NCI-H82 treated with DMSO at 0.1 percent for 48 hours (cell line): ENCODE data around the gene CROCC2.

ENCODE experiments used
- DNase-seq: peaks from one replicate; lab custom pipeline; 2025; ENCODE audit not compliant: unreplicated experiment; lab: John Stamatoyannopoulos, UW

CROCC2 gene

DNA sequence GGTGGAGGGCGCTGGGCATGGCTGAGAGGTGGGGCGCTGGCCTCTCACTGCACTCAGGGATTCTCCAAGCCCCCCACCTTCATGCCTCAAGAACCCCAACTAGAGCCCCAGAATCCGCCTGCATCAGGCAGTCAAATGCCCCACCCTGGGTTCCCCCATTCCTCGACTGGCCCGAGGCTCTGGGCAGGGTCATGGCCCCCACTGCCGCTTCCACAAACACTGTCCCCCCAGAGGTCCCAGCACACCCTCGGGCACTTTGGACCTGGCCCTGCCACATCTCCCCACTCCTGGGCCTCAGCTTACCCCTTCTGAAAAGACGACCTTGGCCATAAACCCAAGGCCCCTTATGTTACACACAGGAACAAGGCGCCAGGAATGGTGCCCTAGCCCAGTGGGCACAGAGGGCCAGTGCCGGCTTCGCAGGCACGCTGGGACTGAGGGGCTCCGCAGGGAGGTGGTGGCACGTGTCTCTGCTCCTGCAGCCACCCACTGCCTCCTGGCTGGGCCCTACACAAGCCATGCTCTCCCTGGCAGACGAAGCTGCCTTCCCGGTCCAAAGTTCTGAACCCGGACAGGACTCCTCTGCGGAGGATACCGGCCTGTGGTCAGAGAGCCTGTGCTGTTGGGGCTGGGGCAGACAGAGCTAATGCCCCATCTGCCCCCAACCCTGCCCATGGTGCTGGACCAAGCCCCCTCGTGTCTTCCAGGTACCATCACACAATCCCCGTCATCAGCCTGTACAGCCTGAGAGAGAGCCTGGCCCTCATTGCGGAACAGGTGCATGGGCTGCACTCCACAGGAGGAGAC, 30.7 kb upstream of the CROCC2 start:
- DNase-seq = no peak

DNA sequence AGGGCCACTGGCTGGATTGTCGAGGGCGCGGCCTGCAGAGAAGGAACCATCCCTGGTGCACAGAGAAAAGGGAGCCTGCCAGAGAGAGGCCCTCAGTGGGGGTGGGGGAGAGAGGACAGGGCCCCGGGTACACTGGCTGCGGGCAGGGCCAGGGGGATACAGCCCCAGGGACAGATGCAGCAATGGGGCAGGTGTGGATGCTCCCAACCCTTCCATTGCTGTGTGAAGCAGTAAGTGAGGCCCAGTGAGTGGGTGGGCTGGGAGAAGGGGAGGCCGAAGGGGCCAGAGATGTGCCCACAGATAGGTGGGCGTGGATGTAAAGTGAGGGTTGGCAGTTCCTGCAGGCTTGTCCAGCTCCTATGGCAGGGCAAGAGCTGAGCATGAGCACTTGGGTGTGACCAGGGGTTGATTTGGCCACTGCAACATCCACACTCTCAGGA, 30.1 kb upstream of the CROCC2 start:
- DNase-seq = no peak

DNA sequence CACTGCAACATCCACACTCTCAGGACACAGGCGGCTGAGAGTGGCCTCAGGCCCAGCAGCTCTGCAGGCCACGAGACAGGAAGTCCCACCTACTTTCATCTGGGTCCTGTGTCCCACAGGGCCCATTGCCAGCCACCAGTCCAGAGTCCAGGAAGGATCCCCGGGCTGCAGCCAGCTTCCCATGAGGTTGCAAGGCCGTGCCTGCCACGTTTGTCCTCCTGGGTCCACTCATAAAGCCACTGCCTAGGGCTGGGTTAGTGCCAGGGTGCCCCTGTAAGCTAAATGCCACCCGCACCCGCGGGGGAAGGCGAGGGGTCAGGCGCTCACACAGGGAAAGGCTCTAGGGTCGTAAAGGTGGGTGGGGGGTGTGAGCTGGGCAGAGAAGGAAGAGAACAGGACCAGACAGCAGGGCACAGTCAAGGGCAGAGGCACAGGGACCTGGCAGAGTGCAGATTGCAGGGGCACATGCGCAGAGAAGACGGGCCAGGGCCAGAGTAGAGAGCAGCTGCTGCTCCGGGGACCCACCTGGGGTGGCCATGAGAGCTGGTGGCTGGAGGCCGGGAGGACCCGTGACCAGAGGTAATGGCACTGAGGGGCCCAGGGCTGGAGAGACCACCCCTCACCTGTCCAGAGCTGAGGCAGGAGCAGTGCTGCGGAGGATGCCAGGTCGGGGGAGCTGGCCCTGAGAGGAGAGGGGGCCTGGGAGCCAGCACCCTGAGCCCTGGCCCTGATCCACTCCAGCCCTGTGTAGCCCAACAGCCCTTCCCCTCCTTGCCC, 29.5 kb upstream of the CROCC2 start:
- DNase-seq = no peak

DNA sequence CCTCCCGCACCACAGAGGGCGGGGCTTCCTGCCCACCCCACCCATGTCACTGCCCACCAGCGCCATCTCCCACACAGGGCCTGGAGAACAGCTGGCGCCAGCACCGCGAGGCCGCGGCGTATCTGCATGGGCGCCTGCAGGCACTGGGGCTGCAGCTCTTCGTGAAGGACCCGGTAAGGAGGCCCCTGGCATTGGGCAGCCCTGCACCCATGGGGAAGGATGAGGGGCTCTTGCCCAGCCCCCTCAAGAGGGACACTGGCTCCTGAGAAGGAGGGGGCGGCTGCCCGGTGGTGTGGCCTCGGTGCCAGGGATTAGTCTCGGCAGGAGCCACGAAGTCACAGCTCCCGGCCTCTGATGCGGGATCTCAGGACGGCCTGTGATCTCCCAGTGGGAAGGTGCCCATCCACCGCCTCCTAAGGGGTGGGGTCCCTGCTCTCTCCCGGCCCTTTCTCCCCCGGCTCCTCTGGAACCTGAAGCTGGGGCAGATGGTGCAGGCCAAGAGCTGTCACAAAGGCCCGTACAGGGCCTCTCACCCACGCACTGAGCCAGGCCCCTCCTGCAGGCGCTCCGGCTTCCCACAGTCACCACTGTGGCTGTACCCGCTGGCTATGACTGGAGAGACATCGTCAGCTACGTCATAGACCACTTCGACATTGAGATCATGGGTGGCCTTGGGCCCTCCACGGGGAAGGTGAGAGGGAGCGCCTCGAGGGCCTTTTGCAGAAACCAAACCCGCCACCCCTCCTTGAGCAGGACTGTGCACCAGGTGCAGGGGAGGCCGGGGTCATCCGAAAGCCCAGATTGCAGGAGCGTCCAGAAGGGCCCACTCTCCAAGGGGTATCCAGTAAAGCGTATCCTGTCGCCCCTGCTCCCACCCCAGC, 28.4 kb upstream of the CROCC2 start:
- DNase-seq = no peak

DNA sequence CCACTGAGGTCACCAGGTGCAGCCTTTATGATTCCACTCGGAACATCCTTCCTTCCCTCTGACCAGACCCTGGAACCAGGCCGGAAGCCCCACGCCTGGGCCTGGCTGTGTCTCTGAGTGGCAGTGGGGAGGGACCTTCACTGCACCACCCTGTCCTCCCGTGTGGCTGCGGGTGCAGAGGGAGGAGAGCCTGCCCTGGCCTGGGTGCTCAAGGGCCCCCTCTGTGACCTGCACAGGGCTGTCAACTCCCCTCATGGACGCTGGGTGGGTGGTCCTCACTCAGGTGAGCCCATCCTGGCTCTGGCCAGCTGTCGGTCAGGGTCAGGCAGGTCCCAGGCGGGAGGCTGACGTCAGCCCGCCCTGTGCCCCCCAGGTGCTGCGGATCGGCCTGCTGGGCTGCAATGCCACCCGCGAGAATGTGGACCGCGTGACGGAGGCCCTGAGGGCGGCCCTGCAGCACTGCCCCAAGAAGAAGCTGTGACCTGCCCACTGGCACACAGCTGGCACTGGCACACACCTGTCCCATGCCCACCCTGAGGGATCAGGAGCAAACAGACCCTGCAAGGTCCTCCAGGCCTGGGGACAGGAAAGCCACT, 27.7 kb upstream of the CROCC2 start:
- no peak for DNase-seq

DNA sequence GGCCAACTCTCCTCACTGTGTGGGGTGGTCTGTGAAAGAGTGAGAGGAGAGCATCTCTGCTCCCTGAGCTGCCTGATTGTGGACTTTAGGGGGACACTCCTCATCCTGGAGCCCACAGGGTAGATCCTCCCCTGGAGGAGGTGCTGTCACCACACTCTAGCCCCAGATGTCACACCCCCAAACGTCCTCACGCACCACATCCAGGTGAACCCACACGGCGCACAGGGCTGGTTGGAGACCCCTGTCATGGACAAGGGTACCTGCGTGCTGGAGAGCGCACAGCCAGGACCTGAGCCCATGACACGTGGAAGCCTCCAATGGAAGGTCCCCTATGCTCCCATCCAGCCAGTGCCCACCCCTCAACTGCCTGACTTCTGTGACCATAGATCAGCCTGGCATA, 27.0 kb upstream of the CROCC2 start:
- no peak for DNase-seq

DNA sequence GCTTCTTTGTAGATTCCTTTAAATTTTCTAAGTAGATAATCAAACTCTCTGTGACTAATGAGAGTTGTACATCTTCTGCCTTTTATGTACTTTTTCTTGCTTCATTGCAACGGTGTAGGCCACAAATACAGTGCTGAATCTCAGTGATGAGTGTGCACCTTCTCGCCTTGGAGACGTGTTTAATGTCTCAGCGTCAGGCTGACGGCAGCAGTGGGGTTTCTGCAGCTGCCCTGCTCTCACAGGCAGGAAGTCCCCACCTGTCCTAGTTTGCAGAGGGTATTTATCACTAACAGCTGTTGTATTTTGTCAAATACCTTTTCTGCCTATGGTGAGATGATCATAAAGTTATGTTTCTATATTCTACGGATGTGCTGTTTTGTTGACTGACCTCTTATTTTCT, 24.2 kb upstream of the CROCC2 start:
- no peak for DNase-seq

DNA sequence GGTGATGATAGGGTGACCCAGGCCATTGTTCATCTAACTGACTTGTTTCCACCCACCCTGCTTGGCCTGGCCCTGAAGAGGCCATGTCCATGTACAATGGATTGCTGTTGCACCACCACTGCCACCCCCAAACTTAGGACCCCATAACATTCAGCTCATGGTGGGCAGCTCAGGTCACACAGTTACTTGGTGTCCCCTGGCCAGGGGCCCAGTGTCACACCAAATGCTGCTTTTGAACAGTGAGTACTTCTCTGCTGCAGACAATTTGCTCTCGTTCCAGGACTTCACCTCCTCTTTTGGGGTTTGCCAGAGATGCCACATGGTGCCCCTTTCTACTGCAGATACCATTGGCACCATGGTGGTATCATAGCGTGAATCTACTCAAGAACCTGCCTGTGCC, 21.9 kb upstream of the CROCC2 start:
- no peak for DNase-seq

DNA sequence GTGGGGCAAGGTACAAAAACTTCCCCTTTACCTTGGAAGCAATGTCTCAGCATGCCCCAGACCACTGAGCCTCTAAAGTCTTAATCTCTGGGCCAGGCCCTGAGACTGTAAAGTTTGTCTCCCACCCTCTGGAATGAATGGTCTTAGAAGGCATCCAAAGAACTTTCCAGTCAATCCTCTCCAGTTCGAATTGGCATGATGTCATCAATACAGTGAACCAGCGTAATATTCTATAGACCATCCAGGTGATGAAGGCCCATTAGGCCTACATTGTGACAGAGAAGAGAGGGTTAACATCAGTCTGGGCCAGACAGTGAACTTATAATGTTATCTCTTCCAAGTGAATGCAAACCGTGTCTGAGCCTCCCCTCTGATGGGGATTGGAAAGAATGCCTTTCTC, 21.4 kb upstream of the CROCC2 start:
- no peak for DNase-seq

DNA sequence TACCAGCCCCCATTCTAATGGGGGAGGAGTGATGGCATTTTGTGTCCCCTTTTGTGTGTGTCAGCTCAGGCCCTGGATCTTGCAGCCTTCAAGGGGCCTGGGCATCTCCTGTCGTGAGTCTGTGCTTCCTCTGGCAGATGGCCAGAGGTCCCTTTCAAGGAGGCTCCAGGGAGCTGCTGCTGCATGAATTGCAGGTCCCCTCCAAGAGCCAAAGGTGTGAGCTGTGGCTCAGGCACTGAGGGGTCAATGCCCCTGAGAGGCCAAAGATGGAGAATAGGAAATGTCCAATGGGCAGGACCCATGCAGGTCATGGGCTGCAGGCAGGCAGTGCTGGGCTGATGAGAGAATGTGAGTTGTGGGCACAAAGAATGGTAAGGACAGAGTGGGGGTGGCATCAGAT, 20.6 kb upstream of the CROCC2 start:
- DNase-seq = no peak

DNA sequence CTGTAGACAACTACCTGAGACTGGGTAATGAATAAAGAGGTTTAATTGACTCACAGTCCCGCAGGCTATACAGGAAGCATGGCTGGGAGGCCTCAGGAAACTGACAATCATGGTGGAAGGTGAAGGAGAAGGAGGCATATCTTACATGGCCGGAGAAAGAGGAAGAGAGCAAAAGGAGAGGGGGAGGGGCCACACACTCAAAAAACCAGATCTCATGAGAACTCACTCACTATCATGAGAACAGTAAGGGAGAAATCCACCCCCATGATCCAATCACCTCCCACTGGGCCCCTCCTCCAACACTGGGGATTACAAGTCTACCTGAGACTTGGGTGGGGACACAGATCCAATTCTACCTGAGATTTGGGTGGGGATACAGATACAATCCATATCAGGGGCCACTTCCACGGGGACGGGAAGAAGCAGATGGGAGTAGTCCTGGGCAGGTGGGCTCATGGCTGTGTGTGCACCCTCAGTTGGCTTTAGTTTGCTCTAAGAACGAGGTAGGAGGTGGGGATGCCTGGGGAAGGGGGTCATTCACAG, 20.0 kb upstream of the CROCC2 start:
- no peak for DNase-seq

DNA sequence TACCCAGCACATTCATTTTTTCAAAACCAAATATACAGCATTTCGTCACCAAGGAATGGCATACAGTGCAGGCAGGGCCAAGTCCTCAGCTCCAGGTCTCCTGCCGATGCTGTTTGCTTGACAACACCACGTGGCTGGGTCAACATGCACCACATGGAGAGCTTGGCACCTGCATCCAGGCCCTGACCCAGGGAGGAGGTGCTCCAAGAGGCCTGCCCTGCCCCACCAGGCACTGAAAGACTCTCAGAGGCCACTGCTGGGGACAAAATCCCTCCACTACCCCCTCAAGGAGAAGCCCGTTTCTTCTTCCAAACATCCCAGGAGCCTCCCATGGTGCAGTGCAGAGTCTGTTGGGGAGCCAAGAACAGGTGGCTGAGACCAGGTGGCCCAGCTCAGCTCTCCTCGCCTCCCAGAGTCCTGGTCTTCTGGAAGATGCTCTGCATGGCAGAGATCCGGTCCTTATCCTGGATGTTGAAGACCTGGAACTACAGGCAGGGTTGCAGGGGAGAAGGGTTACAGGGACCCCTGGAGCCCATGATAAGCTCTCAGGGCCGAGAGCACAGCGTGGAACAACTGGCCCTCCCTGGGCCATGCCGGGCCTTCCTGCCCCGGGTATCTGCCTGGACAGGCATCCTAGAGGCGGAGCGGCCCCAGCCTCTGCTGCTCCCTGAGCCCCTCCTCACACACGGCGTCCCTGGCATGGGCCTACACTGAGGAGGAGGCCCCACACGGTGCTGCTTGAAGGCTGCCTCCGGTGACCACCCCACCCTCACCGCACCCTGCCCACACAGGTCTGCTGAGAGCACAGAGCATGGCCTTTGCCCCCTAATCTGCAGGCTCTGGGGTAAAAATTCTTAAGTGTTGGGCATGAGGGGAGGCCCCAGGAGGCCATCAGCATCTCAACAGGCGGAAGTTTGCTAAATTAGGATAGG, 19.2 kb upstream of the CROCC2 start:
- DNase-seq = no peak

DNA sequence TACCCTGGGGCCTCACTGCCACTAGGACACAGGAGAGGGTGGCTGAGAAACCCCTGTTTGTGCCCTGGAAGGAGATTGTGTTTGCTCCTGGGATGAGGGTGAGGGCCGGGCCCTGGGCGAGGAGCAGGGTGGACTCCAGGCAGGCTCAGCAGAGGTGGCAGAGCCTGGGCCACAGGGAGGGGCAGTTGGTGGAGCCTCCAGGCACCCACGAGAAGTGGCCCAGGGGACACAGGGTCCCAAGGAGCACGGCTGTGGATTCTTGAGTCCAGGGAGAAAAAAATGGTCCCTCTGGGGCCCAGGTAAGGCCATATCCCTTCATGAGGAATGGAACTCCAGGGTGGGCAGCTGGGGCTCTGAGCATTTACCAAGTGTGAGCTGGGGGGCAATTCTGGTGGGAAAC, 18.5 kb upstream of the CROCC2 start:
- no peak for DNase-seq

DNA sequence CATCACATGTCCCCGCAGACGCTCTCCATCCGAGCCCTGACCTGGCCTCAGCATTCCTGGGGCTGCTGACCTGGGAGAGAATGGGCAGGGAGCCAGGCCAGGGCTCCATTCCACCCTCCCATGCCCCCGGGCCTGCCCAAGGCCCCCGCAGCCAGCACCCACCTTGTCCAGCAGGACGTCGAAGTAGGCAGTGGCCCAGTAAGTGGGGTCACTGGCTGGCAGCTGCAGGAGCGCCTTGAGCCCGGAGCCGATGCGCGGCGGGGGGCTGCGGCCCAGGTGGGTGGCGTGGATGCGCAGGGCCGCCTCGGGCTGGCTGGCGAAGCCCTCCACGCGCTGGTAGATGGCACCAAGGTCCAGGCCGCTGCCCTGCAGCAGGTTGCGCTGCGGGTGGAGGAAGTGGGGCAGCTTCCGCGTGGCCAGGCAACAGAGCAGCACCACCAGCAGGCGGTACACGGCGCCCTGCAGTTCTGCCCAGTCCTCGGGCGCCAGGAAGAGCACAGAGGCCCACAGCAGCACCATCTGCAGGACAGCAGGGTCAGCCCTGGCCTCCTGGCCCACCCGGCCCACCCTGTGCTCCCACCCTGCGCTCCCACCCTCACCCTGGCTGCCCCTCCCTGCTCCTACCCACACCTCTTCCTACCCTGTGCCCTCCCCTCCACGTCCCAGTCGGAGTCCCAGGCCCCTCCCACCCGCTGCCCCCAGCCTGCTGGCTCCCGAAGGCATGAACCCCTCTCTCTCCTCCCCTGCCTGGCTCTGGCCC, 17.8 kb upstream of the CROCC2 start:
- no peak for DNase-seq

DNA sequence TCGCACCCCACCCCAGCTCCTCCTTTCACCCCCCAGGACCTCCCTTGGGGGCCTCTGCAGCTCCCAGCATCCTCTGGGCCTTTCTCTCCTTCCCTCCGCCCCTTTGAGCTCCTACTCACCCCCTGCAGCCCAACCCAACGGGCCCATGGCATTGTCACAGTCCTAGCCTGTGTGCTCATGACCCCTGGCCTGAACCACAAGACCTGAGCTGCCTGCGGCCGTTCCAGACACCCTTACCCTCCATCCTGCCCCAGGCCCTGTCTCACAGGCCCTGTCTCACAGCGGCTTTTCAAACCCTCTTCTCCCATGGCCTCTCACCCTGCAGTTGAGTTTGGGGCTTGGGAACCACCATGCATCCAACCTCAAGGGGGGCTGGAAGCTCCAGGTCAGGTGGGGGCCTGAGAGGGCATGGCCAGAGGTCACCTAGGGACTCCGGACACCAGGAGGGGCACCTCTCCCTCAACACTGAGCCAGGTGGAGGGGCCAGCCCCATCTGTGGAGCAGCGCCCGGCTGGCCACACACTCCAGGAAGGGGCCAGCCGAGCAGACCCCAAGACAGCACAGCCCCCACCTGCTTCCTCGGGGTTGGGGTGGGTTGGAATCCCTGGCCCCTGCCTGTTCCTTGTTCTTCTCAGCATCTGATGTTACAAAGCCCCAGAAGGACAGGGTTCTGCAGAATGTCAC, 17.1 kb upstream of the CROCC2 start:
- no peak for DNase-seq

DNA sequence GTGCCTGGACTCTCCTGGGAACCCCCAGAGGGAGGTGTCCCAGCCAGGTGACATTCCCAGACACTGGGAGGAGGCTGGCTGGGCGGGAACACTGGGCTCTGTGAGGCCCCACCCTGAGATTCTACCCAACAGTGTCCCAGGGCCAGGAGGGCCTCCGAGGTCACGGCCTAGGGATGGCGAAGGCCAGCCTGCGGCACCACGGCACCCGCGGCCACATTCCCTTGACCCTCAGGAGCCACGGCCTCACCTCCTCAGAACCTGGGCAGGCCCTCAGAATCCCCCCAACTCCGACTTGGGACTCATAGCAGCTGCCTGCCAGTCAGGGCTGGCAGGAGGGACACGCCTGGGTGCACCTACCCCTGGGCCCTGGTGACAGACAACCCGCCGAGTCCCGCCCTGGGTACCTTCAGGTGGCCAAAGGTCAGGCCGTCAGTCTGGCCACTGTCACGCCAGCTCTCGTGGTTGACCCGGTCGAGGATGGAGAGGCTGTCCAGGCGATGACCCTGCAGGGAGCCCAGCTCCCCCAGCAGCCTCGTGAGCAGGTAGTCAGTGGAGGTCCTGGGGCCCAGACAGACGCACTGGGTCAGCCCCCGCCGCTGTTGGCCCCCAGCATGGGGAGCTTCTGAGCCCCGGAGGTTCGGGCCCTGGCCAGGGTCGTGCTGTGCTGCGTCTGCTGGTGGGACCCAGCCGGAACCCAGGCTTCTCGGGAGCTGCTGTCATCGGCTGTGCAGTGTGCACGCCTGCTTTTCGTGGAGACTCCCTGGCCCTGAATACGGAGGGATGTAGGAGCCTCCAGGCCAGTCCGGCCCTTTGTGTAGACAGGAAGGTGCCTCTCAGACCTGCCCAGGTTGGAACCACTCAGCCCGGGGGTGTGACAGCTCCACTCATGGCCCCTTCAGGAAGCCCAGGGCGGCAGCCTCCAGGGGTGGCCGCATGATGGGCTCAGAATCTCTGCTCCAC, 16.3 kb upstream of the CROCC2 start:
- no peak for DNase-seq

DNA sequence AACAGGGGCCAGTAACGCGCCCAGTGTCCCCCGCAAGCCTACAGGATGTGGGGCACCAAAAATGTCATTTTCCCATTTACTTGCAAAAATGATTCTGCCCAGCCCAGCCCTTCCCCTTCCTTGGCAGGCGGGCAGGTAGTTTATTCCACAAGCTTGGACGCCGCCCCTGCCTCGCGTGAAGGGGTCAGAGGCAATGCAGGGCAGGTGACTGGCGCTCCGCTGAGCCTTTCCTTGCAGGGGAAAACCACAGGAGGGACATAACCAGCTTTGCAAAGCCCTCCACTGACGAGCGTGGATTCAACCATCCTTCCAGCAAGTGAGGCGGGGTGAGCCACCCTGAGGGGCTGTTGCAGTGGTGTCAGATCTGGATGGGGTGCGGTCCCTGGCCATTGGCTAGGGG, 15.4 kb upstream of the CROCC2 start:
- DNase-seq = no peak
